ENCODE data around the gene TTLL13. TPM values are rescaled to one million over a fixed set of nuclear protein-coding genes. Genes with fewer than 3 reads are reported as not detected.

TTLL13 gene
- total and polyA plus RNA-seq, 9 of the 15 experiments (the other 6 are each of a cell fraction or from before 2014, with no cell fraction given) = 0.05 to 0.24 (median 0.11) TPM; not detected in 1

GRCh38 chr15:90265271-90266060, 16.1 kb downstream of the TTLL13 start, which contains the start of gene NGRN (continued):
- TF ChIP-seq, protein P1, sequence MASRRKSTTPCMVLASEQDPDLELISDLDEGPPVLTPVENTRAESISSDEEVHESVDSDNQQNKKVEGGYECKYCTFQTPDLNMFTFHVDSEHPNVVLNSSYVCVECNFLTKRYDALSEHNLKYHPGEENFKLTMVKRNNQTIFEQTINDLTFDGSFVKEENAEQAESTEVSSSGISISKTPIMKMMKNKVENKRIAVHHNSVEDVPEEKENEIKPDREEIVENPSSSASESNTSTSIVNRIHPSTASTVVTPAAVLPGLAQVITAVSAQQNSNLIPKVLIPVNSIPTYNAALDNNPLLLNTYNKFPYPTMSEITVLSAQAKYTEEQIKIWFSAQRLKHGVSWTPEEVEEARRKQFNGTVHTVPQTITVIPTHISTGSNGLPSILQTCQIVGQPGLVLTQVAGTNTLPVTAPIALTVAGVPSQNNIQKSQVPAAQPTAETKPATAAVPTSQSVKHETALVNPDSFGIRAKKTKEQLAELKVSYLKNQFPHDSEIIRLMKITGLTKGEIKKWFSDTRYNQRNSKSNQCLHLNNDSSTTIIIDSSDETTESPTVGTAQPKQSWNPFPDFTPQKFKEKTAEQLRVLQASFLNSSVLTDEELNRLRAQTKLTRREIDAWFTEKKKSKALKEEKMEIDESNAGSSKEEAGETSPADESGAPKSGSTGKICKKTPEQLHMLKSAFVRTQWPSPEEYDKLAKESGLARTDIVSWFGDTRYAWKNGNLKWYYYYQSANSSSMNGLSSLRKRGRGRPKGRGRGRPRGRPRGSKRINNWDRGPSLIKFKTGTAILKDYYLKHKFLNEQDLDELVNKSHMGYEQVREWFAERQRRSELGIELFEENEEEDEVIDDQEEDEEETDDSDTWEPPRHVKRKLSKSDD (conservative IDR thresholded peaks at IDR 0.05; ENCODE audit: low read length) = 0 out of 2 replicates have a peak, but pooled peaks have one; percentile 22
- TF ChIP-seq MCM3 (IDR thresholded peaks at IDR 0.05) = no peak
- no peak for TF ChIP-seq SNRNP70 (optimal IDR thresholded peaks at IDR 0.05; ENCODE audit: low read depth, low read length)
- TF ChIP-seq BRCA1 (IDR thresholded peaks at IDR 0.05) = no peak
- TF ChIP-seq BRCA1 (CRISPR knock-in tag; IDR thresholded peaks at IDR 0.05) = no peak
- 0 out of 2 replicates have a peak, but pooled peaks have one; percentile 48 for TF ChIP-seq NCOA1 (IDR thresholded peaks at IDR 0.05; ENCODE audit: low read depth)
- no peak for TF ChIP-seq ZBTB1 (CRISPR knock-in tag; IDR thresholded peaks at IDR 0.05; ENCODE audit: borderline replicate concordance, low read depth)
- TF ChIP-seq PHF20 (IDR thresholded peaks at IDR 0.05; ENCODE audit: partially characterized antibody) = peak; percentile 85
- no peak for TF ChIP-seq IRF2 (CRISPR knock-in tag; IDR thresholded peaks at IDR 0.05)
- TF ChIP-seq NCOA2 (IDR thresholded peaks at IDR 0.05; ENCODE audit: partially characterized antibody in 2 of 2) = no peak
- TF ChIP-seq BRD9 (IDR thresholded peaks at IDR 0.05; ENCODE audit: low read depth, partially characterized antibody) = no peak
- no peak for TF ChIP-seq RFX5 (IDR thresholded peaks at IDR 0.05; ENCODE audit: low read depth, low read length)
- TF ChIP-seq ZNF263 (CRISPR knock-in tag; IDR thresholded peaks at IDR 0.05; ENCODE audit: borderline replicate concordance) = no peak
- no peak for TF ChIP-seq ZNF696 (CRISPR knock-in tag; conservative IDR thresholded peaks at IDR 0.05)
- peak; percentile 55 for TF ChIP-seq KLF13 (tag; IDR thresholded peaks at IDR 0.05; ENCODE audit: borderline replicate concordance, low read depth)
- TF ChIP-seq KDM2B (CRISPR knock-in tag; IDR thresholded peaks at IDR 0.05) = peak; percentile 23; the same call in 1 of the 2 replicates
- no peak for TF ChIP-seq MED1 (CRISPR knock-in tag; IDR thresholded peaks at IDR 0.05; ENCODE audit: borderline replicate concordance)
- TF ChIP-seq ZNF24 (IDR thresholded peaks at IDR 0.05) = no peak
- TF ChIP-seq RBM14 (IDR thresholded peaks at IDR 0.05; ENCODE audit: borderline replicate concordance, insufficient read depth, low read depth, low read length) = 0 out of 2 replicates have a peak, but pooled peaks have one; percentile 61
- TF ChIP-seq ZBTB2 (IDR thresholded peaks at IDR 0.05) = no peak
- TF ChIP-seq NFE2 (IDR thresholded peaks at IDR 0.05; ENCODE audit: low read depth) = no peak
- no peak for TF ChIP-seq HNRNPUL1 (IDR thresholded peaks at IDR 0.05; ENCODE audit: low read length)
- TF ChIP-seq, protein P2, sequence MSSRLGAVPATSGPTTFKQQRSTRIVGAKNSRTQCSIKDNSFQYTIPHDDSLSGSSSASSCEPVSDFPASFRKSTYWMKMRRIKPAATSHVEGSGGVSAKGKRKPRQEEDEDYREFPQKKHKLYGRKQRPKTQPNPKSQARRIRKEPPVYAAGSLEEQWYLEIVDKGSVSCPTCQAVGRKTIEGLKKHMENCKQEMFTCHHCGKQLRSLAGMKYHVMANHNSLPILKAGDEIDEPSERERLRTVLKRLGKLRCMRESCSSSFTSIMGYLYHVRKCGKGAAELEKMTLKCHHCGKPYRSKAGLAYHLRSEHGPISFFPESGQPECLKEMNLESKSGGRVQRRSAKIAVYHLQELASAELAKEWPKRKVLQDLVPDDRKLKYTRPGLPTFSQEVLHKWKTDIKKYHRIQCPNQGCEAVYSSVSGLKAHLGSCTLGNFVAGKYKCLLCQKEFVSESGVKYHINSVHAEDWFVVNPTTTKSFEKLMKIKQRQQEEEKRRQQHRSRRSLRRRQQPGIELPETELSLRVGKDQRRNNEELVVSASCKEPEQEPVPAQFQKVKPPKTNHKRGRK (tag; IDR thresholded peaks at IDR 0.05) = no peak
- no peak for TF ChIP-seq ZNF384 (IDR thresholded peaks at IDR 0.05; ENCODE audit: low read depth, low read length)

Measured in K562 (cell line).